Prostate gland (tissue), 2 donors: ENCODE data around the gene PSMC2.

Source experiments
- POLR2A ChIP-seq: fragments of 450-650 bp; IDR thresholded peaks from one replicate; pipeline ENCODE4 v1.6.1; 2016; ENCODE audit warnings: antibody characterized with exemption, mild to moderate bottlenecking
- POLR2AphosphoS5 ChIP-seq: sonication (generic); formaldehyde crosslinking; IDR thresholded peaks from one replicate; pipeline ENCODE4 v1.6.1; 2017; ENCODE audit warnings: antibody characterized with exemption
- TF ChIP-seq, protein P1 (sequence below), 4 experiments: fragments of 200-600 bp in 2 of 4; fragments of 450-650 bp in 2 of 4; sonication (generic) in 2 of 4; IDR thresholded peaks; 1 replicate in 3 of 4; 2 replicates in 1 of 4; pipeline ENCODE4 v1.5.1; 2016 to 2019; ENCODE audit warnings: antibody characterized with exemption in 4 of 4, mild to moderate bottlenecking in 2 of 4, moderate library complexity in 2 of 4

DNA sequence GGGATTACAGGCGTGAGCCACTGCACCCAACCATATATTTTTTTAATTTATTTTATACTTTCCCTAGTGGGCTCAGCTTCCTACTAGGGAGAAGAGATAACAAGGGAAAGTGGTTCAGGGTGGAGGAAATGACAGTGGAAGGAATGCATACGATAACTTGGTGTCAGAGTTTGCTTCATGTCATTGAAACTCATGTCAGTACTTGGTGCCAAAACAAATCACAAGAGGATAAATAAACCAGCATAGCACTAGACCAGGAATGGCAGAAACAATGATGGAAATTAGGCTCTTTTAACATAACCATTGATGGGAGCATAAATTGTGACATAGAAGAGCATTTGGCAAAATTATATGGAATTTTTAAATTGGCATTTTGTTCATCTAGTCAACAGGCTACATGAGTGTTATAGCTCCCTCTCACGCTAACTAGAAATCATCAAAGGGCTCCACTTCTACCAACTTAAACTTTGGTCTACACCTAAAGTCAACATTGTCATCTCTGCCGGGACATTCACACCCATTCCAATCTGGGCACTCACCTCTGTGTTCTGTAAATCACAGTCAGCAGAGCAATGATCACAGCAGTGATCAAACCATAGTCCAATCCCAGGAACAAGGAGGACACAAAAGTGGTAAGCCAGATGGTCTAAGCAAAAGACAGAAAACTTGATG is 41.2 kb downstream of the PSMC2 start:
- TF ChIP-seq, protein P1, sequence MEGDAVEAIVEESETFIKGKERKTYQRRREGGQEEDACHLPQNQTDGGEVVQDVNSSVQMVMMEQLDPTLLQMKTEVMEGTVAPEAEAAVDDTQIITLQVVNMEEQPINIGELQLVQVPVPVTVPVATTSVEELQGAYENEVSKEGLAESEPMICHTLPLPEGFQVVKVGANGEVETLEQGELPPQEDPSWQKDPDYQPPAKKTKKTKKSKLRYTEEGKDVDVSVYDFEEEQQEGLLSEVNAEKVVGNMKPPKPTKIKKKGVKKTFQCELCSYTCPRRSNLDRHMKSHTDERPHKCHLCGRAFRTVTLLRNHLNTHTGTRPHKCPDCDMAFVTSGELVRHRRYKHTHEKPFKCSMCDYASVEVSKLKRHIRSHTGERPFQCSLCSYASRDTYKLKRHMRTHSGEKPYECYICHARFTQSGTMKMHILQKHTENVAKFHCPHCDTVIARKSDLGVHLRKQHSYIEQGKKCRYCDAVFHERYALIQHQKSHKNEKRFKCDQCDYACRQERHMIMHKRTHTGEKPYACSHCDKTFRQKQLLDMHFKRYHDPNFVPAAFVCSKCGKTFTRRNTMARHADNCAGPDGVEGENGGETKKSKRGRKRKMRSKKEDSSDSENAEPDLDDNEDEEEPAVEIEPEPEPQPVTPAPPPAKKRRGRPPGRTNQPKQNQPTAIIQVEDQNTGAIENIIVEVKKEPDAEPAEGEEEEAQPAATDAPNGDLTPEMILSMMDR (IDR thresholded peaks at IDR 0.05): no peak
- TF ChIP-seq POLR2AphosphoS5 (no peak), POLR2A (no peak)
